NK-92 (cell line): ENCODE results near the gene CHD2.

Experiments
- DNase-seq: peaks from one replicate; lab custom pipeline; 2025; ENCODE audit not compliant: unreplicated experiment; lab: John Stamatoyannopoulos, UW

Gene CHD2

GRCh38 chr15:92958105-92958504 is 58.0 kb downstream of the CHD2 start:
- no peak for DNase-seq

- DNase-seq, result no peak
These were observed 59.1 kb downstream of the CHD2 start for GRCh38 chr15:92959219-92959618.

- no peak for DNase-seq
These were observed 61.0 kb downstream of the CHD2 start for GRCh38 chr15:92960996-92961681.

GRCh38 chr15:92962914-92963313 is 62.8 kb downstream of the CHD2 start:
- DNase-seq, result no peak

GRCh38 chr15:92963794-92964193 is 63.7 kb downstream of the CHD2 start:
- DNase-seq, result no peak

GRCh38 chr15:92968926-92969651 is 69.0 kb downstream of the CHD2 start:
- DNase-seq, result no peak

GRCh38 chr15:92970656-92971055 is 70.5 kb downstream of the CHD2 start:
- no peak for DNase-seq

- no peak for DNase-seq
These were observed 71.0 kb downstream of the CHD2 start for GRCh38 chr15:92971081-92971480.

GRCh38 chr15:92971713-92972112 is 71.6 kb downstream of the CHD2 start:
- DNase-seq, result no peak

- no peak for DNase-seq
These were observed 74.2 kb downstream of the CHD2 start for GRCh38 chr15:92974183-92974915.

GRCh38 chr15:92979011-92979701 is 79.0 kb downstream of the CHD2 start:
- no peak for DNase-seq

- no peak for DNase-seq
These were observed 81.2 kb downstream of the CHD2 start for GRCh38 chr15:92981333-92981732.

GRCh38 chr15:92984161-92984560 is 84.0 kb downstream of the CHD2 start:
- DNase-seq, result no peak

- DNase-seq, result no peak
These were observed 89.3 kb downstream of the CHD2 start for GRCh38 chr15:92989470-92989869.

- no peak for DNase-seq
These were observed 89.9 kb downstream of the CHD2 start for GRCh38 chr15:92990031-92990430.

GRCh38 chr15:92992720-92993119 is 92.6 kb downstream of the CHD2 start:
- DNase-seq, result no peak

- DNase-seq, result no peak
These were observed 97.7 kb downstream of the CHD2 start for GRCh38 chr15:92997821-92998220.

- no peak for DNase-seq
These were observed 101.0 kb downstream of the CHD2 start for GRCh38 chr15:93001156-93001555.

- no peak for DNase-seq
These were observed 101.8 kb downstream of the CHD2 start for GRCh38 chr15:93001881-93002280.

- DNase-seq, result no peak
These were observed 105.0 kb downstream of the CHD2 start for GRCh38 chr15:93005133-93005532.

- DNase-seq, result no peak
These were observed 107.9 kb downstream of the CHD2 start for GRCh38 chr15:93007994-93008393.
